GM06990 (cell line): ENCODE data around the gene TBC1D9.

Experiments used
- DNase-seq: peaks from one replicate; pipeline ENCODE4 v3.0.0-alpha.2; 2011; ENCODE audit not compliant: insufficient read length; ENCODE audit errors: extremely low read depth
- H3K27me3 ChIP-seq: replicated peaks from 2 replicates; pipeline ENCODE4 v1.6.0; 2011; ENCODE audit warnings: low read length; ENCODE audit not compliant: control insufficient read depth, insufficient read depth
- H3K36me3 ChIP-seq: 2 replicates; pipeline ENCODE4 v1.5.1; 2011; ENCODE audit warnings: low read length; ENCODE audit not compliant: control insufficient read depth, insufficient read depth
- H3K4me3 ChIP-seq: replicated peaks from 2 replicates; pipeline ENCODE4 v1.5.1; 2011; ENCODE audit warnings: low read depth, mild to moderate bottlenecking, control low read depth, low read length
- TF ChIP-seq, protein P1 (sequence below): IDR thresholded peaks from 2 replicates; pipeline ENCODE4 v1.5.1; 2011; ENCODE audit warnings: low read length, control low read depth, mild to moderate bottlenecking, inconsistent platforms; ENCODE audit not compliant: insufficient read depth, poor library complexity, severe bottlenecking

TBC1D9 gene

DNA sequence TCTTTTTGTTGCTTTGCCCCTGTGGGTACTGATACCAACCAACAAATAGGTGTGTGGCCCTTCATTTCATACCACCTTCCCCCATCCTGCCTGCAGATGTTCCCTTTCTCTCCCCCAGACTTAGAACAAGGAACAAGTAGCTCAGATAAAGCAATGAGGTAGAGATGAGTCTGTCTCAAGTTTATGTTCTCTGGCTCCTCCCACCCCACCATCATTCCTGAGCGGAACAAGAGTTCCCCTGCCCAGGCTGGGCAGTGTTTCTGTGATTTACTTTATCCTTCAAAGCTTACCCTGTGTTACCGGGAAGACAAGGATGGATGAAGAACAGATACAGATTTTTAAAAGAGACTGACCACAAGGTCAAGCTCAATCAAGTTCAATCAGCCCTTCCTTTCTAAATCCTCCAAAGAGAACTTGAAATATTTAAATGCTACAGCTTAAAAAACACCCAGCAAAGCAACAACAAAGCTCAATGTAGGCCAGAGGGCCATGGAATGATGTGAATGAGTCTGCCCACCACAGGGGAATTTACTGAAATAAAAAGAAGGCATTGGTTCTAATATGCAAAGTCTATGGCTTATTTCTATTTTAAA is 107.4 kb downstream of the TBC1D9 start:
- DNase-seq, result no peak
- TF ChIP-seq, protein P1, sequence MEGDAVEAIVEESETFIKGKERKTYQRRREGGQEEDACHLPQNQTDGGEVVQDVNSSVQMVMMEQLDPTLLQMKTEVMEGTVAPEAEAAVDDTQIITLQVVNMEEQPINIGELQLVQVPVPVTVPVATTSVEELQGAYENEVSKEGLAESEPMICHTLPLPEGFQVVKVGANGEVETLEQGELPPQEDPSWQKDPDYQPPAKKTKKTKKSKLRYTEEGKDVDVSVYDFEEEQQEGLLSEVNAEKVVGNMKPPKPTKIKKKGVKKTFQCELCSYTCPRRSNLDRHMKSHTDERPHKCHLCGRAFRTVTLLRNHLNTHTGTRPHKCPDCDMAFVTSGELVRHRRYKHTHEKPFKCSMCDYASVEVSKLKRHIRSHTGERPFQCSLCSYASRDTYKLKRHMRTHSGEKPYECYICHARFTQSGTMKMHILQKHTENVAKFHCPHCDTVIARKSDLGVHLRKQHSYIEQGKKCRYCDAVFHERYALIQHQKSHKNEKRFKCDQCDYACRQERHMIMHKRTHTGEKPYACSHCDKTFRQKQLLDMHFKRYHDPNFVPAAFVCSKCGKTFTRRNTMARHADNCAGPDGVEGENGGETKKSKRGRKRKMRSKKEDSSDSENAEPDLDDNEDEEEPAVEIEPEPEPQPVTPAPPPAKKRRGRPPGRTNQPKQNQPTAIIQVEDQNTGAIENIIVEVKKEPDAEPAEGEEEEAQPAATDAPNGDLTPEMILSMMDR, result no peak
- Histone ChIP-seq H3K4me3 (no peak overlapping the region), H3K27me3 (no peaks in the 10 kb centered on the region), H3K36me3 (no peaks in the 10 kb centered on the region)

DNA sequence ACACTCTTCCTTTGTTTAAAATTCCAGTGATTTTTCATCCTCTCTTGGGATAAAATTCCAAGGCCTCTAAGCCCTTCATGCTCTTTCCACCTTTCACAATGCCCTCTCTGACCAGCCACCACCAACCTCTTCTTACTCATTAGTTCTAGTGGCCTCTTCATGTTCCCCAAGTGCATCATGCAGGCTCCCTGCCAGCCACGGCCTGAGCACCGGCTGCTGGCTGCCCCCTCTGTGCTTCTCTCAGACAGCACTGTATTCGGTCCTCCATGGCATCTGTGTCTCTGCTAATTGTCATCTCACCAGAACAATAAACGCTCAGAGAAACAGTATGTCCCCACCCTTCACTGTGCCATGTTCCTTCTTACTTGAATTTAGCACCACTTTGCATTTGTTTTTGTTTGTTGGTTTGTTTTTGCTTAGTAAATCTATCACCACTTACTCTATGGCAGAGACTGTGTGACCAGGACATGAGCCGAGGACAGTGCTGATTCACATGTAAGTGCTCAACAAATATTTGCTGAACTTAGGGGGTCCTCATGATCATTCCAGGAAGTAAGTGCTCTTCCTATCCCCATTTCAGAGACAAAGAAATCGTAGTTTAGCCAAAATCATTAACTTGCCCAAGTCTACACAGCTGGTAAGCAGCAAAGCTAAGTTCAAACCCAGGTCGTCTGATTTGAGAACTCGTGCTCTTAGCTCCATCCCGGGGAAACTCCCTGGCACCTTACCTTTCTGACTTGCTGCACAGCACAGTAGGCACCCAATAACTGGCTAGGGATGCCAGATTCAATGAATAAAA is 110.4 kb downstream of the TBC1D9 start:
- H3K4me3 ChIP-seq, result no peak overlapping the region
- no peaks in the 10 kb centered on the region for H3K27me3 ChIP-seq
- TF ChIP-seq, protein P1, result no peak
- H3K36me3 ChIP-seq, result no peaks in the 10 kb centered on the region
- no peak for DNase-seq

DNA sequence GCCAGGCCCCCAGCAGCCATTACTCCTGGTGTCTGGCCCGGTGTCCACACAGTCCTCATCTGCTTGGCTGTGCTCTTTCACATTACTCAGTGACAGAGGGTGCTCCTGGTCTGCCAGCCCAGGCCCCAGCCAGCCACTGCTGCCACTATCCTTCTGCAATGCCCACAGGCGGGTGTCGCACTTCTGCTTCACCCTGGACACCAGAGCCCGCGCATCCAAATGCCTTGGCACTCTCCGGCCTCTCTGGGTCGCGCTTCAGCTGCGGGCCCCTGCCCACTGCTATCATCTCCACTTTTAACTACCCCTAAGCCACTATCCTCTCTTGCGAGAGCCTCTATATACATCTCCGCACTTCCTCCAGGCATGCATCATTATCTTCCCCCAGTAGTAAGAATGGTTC is 111.0 kb downstream of the TBC1D9 start:
- TF ChIP-seq, protein P1, result no peak
- no peak overlapping the region for H3K4me3 ChIP-seq
- DNase-seq, result no peak
- H3K27me3 ChIP-seq, result no peaks in the 10 kb centered on the region
- no peaks in the 10 kb centered on the region for H3K36me3 ChIP-seq

DNA sequence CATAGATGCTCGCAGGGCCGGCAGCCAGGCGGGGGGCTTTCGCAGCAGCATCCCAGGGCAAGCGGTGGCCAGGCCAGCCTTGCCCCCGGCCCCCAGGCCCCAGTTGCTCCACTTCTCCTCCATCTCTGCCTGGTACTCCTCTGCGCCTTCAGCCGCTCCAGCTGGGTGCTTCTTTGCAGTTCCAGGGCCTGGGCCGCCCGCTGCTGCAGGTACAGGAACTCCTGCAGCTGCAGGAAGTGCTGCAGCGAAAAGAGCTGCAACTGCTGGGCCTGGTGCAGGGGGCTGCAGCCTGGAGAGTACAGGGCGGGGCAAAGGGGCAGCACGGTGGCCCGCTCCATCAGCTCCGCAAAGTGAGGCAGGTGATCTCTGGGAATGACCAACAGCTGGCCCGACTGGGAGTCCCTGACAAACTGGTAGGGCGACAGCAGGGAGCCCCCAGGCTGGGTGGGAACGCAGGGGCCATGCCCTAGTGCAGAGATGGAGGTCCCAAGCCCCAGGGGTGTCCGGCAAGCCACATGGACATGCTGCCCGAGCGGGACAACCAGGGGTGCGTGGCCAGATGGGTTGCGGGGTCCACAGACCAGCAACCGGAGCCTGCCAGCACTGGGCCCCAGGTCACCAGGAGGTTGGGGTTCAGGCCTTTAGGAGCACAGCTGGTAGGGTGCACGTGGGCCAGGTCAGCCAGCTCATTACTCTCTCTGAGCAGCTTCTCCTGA is 111.6 kb downstream of the TBC1D9 start:
- DNase-seq, result no peak
- H3K4me3 ChIP-seq, result no peak overlapping the region
- no peaks in the 10 kb centered on the region for H3K27me3 ChIP-seq
- H3K36me3 ChIP-seq, result no peaks in the 10 kb centered on the region
- TF ChIP-seq, protein P1, result no peak

DNA sequence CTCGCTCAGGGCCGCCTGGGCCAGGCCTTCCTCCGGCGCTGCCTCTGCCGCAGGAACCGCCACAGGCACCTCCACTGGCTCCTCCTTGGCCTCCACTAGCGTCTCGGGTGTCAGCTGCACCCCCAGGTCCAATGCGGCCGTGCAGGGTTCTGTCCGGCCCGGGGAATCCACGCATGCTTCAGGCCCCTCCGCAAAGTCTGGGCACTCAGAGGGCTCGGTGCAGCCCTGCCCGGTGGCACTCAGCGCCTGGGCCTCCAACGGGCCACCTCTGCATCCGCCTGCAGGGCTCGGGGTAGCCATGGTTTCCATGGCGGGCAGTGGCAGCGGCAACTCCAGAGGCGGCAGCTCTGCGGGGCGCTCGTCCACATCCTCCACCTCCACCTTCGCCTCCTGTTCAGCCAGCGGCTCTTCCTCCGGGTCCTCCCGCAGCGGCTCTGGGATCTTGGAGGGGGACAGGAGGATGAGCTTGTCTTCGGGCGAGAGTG is 112.6 kb downstream of the TBC1D9 start:
- Histone ChIP-seq H3K36me3 (no peaks in the 10 kb centered on the region), H3K27me3 (no peaks in the 10 kb centered on the region), H3K4me3 (no peak overlapping the region)
- DNase-seq, result no peak
- TF ChIP-seq, protein P1, result no peak
